HG03066 (cell line): ENCODE data around the gene TLK1.
"Not testable (repeated sequence)": the region's sequence is repeated elsewhere in the genome, so short reads cannot be mapped to it uniquely, and the experiment has no call there.

ENCODE experiments used
- ATAC-seq: cut with Tn5 transposase; IDR thresholded peaks from one replicate; pipeline ENCODE4 v1.9.1; 2021; ENCODE audit warnings: low read depth; ENCODE audit not compliant: unreplicated experiment

TLK1 gene

GRCh38 chr2:171146633-171147032 is 14.1 kb downstream of the TLK1 start:
- no peak for ATAC-seq

DNA sequence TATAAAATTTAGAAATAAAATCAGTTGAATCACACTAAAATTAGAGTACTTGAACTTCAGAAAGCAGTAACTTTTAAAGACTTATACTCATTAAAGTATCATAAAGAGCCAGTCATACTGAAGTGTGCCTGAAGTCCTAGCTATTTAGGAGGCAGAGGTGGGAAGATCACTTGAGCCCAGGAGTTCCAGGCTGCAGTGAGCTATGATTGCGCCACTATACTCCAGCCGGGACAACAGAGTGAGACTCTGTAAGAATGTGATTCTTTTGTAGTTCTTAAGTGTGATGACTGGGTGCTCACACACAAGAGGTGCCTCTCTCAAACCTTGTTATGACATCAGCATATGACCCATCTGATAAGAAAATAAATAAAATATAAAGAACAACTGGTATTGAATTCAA is 14.6 kb downstream of the TLK1 start:
- no peak for ATAC-seq

- no peak for ATAC-seq
Observed at GRCh38 chr2:171143670-171144062, 17.0 kb downstream of the TLK1 start.

DNA sequence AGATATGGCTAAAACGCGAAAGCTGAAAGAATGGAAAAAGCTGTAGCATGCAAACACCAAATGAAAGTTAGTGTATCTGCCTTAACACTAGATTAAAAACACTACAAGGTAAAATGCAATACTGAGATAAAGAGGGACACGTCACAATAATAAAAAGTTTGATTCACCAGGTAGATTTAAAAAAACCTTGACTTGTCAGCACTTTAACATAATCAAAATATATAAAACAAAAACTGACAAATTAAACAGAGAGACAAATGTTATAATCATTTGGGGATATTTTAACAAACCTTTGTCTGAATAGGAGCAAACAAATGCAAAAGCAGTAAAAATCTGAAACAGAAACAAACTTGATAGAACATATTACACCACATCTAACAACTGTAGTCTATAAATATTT is 18.3 kb downstream of the TLK1 start:
- no peak for ATAC-seq

GRCh38 chr2:171141320-171141719 is 19.4 kb downstream of the TLK1 start:
- no peak for ATAC-seq

DNA sequence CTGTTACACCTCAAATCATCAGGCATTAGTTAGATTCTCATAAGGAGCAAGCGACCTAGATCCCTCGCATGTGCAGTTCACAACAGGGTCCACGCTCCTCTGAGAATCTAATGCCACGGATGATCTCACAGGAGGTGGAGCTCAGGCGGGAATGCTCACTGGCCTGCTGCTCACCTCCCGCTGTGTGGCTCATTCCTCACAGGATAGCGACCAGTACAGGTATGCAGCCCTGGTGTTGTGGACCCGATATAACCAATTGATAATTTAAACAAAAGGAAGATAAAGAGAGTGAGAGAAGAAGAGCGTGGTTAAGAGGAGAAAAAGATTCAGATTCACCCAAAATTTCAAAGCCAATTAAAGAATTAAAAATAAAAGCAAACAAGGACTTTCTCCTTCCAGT is 20.8 kb downstream of the TLK1 start:
- no peak for ATAC-seq

DNA sequence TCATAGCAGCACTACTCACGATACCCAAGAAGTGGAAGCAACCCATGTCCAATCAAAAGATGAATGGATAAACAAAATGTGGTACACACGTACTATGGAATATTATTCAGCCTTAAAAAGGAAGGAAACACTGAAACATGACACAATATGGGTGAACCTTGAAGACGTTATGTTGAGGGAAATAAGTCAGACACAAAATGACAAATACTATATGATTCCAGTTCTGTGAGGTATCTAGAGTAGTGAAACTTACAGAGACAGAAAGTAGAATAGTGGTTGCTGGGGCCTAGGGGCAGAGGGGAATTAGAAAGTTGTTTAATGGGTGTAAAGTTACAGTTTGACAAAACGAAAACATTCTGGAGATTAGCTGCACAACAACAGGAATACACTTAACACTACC is 24.7 kb downstream of the TLK1 start:
- ATAC-seq = peak; percentile 93

DNA sequence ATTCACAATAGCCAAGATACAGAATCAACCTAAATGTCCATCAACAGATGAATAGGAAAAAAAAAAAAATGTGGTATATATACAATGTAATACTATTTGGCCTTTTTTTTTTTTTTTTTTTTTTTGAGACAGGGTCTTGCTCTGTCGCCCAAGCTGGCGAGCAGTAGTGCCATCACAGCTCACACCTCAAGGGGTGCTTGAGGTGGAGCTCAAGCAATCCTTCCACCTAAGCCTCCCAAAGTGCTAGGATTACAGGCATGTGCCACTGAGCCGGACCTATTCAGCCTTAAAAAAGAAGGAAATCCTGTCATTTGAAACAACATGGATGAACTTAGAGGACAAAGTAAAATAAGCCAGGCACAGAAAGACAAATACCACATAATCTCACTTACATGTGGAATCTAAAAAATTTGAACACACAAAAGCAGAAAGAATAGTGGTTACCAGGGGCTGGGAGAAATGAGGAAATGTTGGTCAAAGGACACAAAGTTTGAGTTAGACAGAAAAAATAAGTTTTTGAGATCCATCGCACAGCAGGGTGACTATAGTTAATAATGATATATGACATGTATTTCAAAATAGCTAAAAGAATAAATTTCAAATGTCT is 26.0 kb downstream of the TLK1 start:
- ATAC-seq = no peak

- no peak for ATAC-seq
Observed at GRCh38 chr2:171132086-171132485, 28.6 kb downstream of the TLK1 start.

GRCh38 chr2:171128461-171128860 is 32.2 kb downstream of the TLK1 start:
- ATAC-seq = no peak

DNA sequence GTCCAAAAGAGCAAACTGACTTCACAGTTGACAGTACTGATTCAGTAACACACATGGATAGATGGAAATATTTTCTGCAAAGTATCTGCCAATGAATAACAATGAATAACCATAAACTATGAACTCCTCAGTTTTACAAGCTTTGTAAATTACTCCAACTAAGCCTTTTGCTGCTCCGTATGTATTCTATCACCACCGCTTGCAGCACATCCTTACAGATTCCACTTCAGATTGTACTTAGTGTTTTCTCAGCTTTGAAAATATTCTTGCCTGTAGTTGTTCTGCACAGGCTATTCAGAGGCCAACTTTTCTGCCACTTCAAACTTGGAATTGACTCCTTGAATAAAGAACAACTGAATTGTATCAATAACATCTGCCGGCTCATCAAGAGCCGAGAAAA is 36.2 kb downstream of the TLK1 start:
- ATAC-seq = no peak

DNA sequence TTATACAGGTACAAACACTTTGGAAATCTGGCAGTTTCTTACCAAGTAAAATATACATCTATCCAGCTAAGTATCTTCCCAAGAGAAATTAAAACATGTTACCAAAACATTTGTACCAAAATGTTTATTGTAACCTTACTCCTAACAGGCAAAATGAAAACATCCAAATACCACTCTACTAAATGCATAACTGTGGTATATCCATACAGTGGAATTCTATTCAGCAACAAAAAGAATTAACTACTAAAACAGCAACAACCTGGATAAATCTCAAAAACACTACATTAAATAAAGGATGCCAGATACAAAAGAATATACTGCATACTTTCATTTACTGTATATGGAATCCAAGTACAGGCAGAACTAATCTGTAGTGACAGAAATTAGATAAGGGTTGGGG is 51.1 kb downstream of the TLK1 start:
- no peak for ATAC-seq

- no peak for ATAC-seq
Observed at GRCh38 chr2:171109020-171109419, 51.7 kb downstream of the TLK1 start.

- no peak for ATAC-seq
Observed at GRCh38 chr2:171107803-171108202, 52.9 kb downstream of the TLK1 start.

DNA sequence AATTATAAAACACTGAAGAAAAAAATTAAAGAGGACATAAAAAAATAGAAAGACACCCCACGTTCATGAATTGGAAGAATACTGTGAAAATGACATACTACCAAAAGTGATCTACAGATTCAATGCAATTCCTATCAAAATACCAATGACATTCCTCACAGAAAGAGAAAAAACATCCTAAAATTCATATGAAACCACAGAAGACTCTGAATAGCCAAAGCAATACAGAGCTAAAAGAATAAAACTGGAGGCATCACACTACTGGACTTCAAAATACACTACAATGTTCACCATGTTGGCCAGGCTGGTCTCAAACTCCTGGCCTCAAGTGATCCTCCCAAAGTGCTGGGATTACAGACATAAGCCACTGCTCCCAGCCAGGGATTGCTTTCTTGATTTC is 56.3 kb downstream of the TLK1 start:
- no peak for ATAC-seq

- no peak for ATAC-seq
Observed at GRCh38 chr2:171102802-171103201, 57.9 kb downstream of the TLK1 start.

- no peak for ATAC-seq
Observed at GRCh38 chr2:171100370-171100769, 60.3 kb downstream of the TLK1 start.

GRCh38 chr2:171098607-171099006 is 62.1 kb downstream of the TLK1 start:
- ATAC-seq = no peak

GRCh38 chr2:171095014-171095582 is 65.6 kb downstream of the TLK1 start:
- no peak for ATAC-seq

DNA sequence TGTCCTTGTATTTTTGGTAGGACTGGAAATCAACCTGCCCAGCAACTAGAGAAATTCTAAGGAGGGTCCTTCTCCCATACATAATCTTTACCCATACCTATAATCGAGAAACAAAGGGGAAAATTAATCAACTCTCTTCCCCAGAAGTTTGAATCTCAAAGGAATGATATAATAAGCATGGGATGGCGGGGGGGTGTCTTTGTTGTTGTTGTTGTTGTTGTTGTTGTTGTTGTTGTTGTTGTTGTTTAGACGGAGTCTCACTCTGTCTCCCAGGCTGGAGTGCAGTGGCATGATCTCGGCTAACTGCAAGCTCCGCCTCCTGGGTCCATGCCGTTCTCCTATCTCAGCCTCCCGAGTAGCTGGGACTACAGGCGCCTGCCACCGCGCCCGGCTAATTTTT is 69.2 kb downstream of the TLK1 start:
- not testable (repeated sequence) for ATAC-seq

DNA sequence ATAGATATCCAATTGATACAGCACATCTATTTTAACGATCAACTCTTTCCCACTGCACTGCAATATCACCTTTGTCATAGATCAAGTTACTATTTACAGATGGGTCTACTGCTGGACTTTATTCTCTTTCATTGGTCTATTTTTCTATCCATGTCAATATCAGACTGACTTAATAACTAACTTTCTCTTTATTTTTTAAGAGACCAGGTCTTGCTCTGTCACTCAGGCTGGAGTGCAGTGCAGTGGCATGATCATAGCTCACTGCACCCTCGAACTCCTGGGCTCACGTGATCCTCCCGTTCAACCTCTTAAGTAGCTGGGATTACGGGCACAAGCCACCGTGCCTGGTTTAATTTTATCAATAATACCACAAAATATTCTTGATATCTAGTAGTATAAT is 71.2 kb downstream of the TLK1 start:
- ATAC-seq = no peak

- ATAC-seq = no peak
Observed at GRCh38 chr2:171088057-171088834, 72.4 kb downstream of the TLK1 start.
